HEK293T (cell line): ENCODE measurements around the gene CAMK2D.

Source experiments
- CTCF ChIA-PET: fragments of 350-600 bp; formaldehyde crosslinking; extraction: SDS; loops from one replicate; lab custom pipeline; 2021; ENCODE audit warnings: antibody characterized with exemption, inconsistent platforms; lab: Yijun Ruan, JAX
- POLR2A ChIA-PET: fragments of 350-600 bp; formaldehyde crosslinking; extraction: SDS; loops from one replicate; lab custom pipeline; 2020; ENCODE audit warnings: antibody characterized with exemption, inconsistent platforms; lab: Yijun Ruan, JAX
- DNase-seq: peaks from one replicate; pipeline ENCODE4 v3.0.0; 2012; ENCODE audit warnings: mixed read lengths; ENCODE audit errors: extremely low spot score
- ARNT ChIP-seq: fragments of 450-650 bp; IDR thresholded peaks from 2 replicates; pipeline ENCODE4 v1.6.1; 2017; ENCODE audit warnings: mild to moderate bottlenecking
- BHLHE40 ChIP-seq: fragments of 450-650 bp; IDR thresholded peaks from 2 replicates; pipeline ENCODE4 v1.6.1; 2016; ENCODE audit warnings: mild to moderate bottlenecking, moderate library complexity, borderline replicate concordance
- CTBP1 ChIP-seq: fragments of 450-650 bp; IDR thresholded peaks from 2 replicates; pipeline ENCODE4 v1.6.1; 2016; ENCODE audit warnings: borderline replicate concordance
- ELF4 ChIP-seq: fragments of 450-650 bp; IDR thresholded peaks from 2 replicates; pipeline ENCODE4 v1.6.1; 2017; ENCODE audit warnings: antibody characterized with exemption
- FOXA1 ChIP-seq: fragments of 450-650 bp; IDR thresholded peaks from 2 replicates; pipeline ENCODE4 v1.6.1; 2016; ENCODE audit warnings: mild to moderate bottlenecking
- FOXK2 ChIP-seq: fragments of 450-650 bp; IDR thresholded peaks from 2 replicates; pipeline ENCODE4 v1.6.1; 2016; ENCODE audit warnings: mild to moderate bottlenecking
- FOXM1 ChIP-seq: fragments of 450-650 bp; IDR thresholded peaks from 2 replicates; pipeline ENCODE4 v1.6.1; 2017; ENCODE audit warnings: mild to moderate bottlenecking, borderline replicate concordance
- HDGF ChIP-seq: fragments of 450-650 bp; IDR thresholded peaks from 2 replicates; pipeline ENCODE4 v1.6.1; 2017; ENCODE audit warnings: antibody characterized with exemption, borderline replicate concordance
- L3MBTL2 ChIP-seq: fragments of 450-650 bp; conservative IDR thresholded peaks from 2 replicates; pipeline ENCODE4 v1.6.1; 2016; ENCODE audit warnings: mild to moderate bottlenecking
- LEF1 ChIP-seq: fragments of 450-650 bp; IDR thresholded peaks from 2 replicates; pipeline ENCODE4 v1.6.1; 2017; ENCODE audit warnings: mild to moderate bottlenecking, borderline replicate concordance
- NFRKB ChIP-seq: fragments of 450-650 bp; IDR thresholded peaks from 2 replicates; pipeline ENCODE4 v1.6.1; 2016; ENCODE audit warnings: mild to moderate bottlenecking, moderate library complexity
- SP1 ChIP-seq: fragments of 450-650 bp; IDR thresholded peaks from 2 replicates; pipeline ENCODE4 v1.6.1; 2017
- SUZ12 ChIP-seq: fragments of 450-650 bp; IDR thresholded peaks from 2 replicates; pipeline ENCODE4 v1.6.1; 2016; ENCODE audit warnings: mild to moderate bottlenecking
- TARDBP ChIP-seq: fragments of 450-650 bp; IDR thresholded peaks from 2 replicates; pipeline ENCODE4 v1.6.1; 2016
- ZNF384 ChIP-seq: fragments of 450-650 bp; IDR thresholded peaks from 2 replicates; pipeline ENCODE4 v1.6.1; 2016
- TF ChIP-seq, protein P1 (sequence below): fragments of 450-650 bp; IDR thresholded peaks from 2 replicates; pipeline ENCODE4 v1.6.1; 2016

CAMK2D gene

DNA sequence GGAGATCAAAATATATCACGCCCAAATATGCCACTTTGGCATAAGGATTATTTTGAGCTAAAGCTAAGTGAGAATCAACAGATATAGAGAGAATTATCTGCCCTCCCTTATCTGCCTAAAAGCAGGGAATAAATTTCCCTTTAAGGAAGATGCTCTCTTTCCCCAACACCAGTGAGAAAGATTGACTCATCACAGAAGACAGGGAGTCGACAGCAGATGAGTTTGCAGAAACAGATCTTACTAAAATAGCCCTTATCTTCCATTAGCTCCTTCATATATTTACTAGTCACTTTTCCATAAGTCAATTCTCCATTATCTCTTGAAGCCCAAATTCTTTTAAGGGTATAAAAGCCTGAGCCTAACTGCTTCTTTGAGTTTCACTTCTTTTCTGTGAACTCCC, 156.6 kb downstream of the CAMK2D start:
- DNase-seq: no peak
- CTCF ChIA-PET: no interaction called here
- POLR2A ChIA-PET: no interaction called here
- TF ChIP-seq FOXK2 (no peak), SP1 (no peak), ZNF384 (no peak)

DNA sequence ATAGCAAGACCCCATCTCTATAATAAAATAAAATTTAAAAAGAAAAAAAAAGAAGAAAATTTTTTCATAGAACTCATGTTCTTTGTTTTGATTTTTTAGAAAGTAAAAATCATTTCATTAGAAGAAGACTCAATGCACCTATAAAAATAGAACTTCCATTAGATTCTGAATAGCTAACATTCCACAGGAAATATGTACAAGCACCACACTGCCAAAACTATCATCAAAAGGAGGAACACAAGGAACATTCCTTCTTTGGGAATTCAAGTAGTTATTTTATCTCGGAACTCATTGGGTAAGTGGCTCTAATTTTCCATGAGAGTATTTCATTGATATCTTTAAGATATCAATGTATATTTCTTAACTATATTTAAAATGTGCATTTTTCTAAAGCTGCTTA, 157.6 kb downstream of the CAMK2D start:
- TF ChIP-seq SP1 (no peak), FOXM1 (no peak)
- POLR2A ChIA-PET: no interaction called here
- no peak for DNase-seq
- CTCF ChIA-PET: no interaction called here

DNA sequence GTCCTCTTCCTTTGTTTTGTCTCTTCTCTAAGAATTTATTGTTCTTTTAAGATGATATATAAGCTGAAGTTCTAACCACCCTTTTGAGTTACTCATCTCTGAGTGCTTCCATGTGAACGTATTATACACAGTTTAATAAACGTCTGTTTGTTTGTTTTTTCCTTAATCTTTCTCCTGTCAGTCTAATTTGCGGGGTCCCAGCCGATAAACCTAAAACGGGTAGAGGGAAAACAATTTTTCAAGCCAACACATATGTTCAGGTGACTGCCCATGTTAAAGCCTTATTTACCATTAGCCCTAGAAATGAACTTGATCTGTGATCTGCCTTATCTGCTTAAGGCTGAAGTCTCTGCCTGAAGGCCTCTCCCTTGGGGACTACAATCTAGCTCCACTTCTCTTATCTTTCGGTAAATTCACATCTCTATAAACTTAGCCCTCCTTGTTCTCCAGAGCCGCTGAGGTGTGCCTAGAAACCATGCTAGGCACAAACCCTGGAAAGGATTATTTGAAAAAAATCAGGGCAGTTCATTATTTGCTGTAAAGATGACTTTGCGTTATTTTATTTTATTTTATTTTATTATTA, 158.8 kb downstream of the CAMK2D start:
- no peak for DNase-seq
- ChIA-PET CTCF (no interaction called here), POLR2A (no interaction called here)
- TF ChIP-seq L3MBTL2 (no peak), FOXM1 (no peak), NFRKB (no peak), ARNT (no peak), CTBP1 (no peak)

DNA sequence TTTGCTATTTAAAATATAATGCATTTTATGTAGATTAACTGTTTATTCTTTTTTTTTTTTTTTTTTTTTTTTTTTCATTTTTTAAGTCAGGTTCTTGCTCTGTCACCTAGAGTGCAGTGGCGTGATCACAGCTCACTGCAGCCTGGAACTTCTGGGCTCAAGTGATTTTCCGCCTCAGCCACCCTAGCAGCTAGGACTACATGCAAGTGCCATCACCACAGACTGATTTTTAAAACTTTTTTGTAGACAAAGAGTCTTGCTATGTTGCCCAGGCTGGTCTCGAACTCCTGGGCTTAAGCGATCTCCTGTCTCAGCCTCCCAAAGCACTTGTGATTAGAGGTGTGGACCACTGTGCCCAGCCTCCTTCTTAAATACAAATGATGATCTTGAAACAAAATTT, 159.9 kb downstream of the CAMK2D start:
- TF ChIP-seq TARDBP: no peak
- TF ChIP-seq, protein P1, sequence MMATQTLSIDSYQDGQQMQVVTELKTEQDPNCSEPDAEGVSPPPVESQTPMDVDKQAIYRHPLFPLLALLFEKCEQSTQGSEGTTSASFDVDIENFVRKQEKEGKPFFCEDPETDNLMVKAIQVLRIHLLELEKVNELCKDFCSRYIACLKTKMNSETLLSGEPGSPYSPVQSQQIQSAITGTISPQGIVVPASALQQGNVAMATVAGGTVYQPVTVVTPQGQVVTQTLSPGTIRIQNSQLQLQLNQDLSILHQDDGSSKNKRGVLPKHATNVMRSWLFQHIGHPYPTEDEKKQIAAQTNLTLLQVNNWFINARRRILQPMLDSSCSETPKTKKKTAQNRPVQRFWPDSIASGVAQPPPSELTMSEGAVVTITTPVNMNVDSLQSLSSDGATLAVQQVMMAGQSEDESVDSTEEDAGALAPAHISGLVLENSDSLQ: no peak
- POLR2A ChIA-PET: no interaction called here
- CTCF ChIA-PET: no interaction called here
- no peak for DNase-seq

DNA sequence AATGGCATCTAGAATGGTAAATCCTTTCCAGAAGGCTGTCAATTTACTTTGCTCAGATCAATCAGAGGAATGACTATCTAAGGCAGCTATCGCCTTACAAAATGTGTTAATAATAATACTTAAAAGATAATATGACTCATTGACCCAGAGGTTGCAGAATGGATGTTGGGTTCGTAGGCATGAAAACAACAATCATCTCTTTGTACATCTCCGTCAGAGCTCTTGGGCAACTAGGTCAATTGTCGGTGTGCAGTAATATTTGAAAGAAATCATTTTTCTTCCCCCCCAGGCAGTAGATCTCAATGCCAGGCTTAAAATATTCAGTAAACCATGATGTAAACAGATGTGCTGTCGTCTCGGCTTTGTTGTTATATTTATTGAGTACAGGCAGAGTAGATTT, 165.1 kb downstream of the CAMK2D start:
- CTCF ChIA-PET: interaction anchor here (0.6 kb wide), 1 partner anchor 872 kb away, joined by 3 read pairs; no protein-coding TSS in a partner anchor
- no peak for DNase-seq
- POLR2A ChIA-PET: no interaction called here

DNA sequence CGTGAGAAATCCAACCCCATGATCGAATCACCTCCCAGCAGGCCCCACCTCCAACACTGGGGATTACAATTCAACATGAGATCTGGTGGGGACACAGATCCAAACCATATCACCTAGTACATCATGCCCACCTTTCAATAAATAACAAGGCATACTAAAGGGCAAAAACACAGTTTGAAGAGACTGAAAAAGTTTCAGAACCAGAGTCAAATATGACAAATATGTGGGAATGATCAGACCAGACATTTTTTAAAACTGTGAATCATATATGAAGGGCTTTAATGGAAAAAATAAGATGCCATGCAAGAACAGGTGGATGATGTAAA, 167.3 kb downstream of the CAMK2D start:
- no peak for TF ChIP-seq SP1
- no peak for TF ChIP-seq ARNT
- TF ChIP-seq HDGF: no peak
- no peak for TF ChIP-seq TARDBP
- TF ChIP-seq ZNF384: no peak
- TF ChIP-seq FOXA1: no peak
- no peak for TF ChIP-seq FOXK2
- TF ChIP-seq CTBP1: no peak
- TF ChIP-seq, protein P1: no peak
- TF ChIP-seq FOXM1: no peak
- no peak for TF ChIP-seq SUZ12
- no peak for TF ChIP-seq NFRKB
- no peak for TF ChIP-seq L3MBTL2
- ChIA-PET POLR2A (no interaction called here), CTCF (no interaction called here)
- no peak for DNase-seq

More for the DNA sequence above, 165.1 kb downstream of the CAMK2D start:
- TF ChIP-seq ARNT (no peak), TARDBP (no peak), SUZ12 (no peak), NFRKB (no peak), FOXA1 (no peak), CTBP1 (no peak), SP1 (no peak), HDGF (no peak), ZNF384 (no peak), LEF1 (no peak), BHLHE40 (no peak), L3MBTL2 (no peak), FOXM1 (no peak), FOXK2 (no peak), ELF4 (no peak)

DNA sequence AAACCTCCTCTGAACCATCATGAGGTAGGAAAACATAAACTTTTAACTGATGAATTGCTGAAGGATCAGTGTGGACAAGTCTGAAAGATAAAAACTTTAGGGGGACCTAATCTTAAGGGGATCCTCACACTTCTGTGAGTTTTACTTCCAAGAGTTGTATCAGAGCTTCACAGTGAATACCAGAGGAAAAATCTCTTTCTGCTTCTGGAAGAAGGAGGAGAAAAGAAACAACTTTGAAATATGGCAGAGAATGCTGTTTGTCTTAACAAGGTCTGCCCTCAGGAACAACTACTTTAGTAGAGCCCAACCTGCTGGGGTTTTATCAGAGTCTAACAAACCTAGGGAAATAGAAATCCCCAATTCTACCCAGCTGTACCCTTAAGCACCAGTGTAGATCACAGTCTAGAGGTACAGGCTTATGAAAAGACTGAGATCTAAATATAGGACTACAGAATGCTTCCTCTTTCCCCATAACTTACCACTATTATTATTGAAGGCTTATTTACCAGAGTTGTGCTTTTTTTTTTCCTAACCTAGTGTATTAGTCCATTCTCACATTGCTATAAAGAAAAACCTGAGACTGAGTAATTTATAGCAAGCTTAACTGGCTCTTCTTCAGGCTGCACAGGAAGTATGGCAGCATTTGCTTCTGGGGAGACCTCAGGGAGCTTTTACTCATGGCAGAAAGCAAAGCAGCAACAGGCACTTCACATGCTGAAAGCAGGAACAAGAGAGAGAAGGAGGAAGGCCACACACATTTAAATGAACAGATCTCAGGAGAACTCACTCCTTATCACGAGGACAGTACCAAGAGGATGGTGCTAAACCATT, 167.9 kb downstream of the CAMK2D start:
- ChIA-PET CTCF (no interaction called here), POLR2A (no interaction called here)
- TF ChIP-seq NFRKB (no peak), LEF1 (no peak), FOXK2 (no peak), TARDBP (no peak), BHLHE40 (no peak), ZNF384 (no peak), ARNT (no peak), L3MBTL2 (no peak), CTBP1 (no peak)
- DNase-seq: no peak

DNA sequence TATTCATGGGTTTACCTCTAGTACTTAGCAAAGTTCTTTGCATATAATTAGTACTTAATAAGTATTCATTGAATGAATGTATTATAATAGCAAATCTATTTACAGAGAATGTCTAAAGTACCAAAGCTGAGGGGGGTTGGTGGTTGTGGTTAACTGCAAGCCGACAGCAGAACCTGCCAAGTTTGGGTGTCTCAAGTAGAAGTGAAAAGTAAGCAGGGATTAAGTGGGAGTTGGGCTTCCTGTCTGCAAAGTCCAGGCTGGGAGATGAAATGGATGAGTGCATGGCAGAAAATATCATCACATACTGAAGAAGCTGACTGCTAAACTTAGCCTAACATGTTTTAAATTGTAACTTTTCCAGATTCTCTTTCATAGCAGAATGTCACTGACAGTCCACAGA, 169.6 kb downstream of the CAMK2D start:
- ChIA-PET CTCF (no interaction called here), POLR2A (no interaction called here)
- TF ChIP-seq L3MBTL2: no peak
- DNase-seq: no peak
